ENCODE results near the gene ALX4.

ALX4 gene

DNA sequence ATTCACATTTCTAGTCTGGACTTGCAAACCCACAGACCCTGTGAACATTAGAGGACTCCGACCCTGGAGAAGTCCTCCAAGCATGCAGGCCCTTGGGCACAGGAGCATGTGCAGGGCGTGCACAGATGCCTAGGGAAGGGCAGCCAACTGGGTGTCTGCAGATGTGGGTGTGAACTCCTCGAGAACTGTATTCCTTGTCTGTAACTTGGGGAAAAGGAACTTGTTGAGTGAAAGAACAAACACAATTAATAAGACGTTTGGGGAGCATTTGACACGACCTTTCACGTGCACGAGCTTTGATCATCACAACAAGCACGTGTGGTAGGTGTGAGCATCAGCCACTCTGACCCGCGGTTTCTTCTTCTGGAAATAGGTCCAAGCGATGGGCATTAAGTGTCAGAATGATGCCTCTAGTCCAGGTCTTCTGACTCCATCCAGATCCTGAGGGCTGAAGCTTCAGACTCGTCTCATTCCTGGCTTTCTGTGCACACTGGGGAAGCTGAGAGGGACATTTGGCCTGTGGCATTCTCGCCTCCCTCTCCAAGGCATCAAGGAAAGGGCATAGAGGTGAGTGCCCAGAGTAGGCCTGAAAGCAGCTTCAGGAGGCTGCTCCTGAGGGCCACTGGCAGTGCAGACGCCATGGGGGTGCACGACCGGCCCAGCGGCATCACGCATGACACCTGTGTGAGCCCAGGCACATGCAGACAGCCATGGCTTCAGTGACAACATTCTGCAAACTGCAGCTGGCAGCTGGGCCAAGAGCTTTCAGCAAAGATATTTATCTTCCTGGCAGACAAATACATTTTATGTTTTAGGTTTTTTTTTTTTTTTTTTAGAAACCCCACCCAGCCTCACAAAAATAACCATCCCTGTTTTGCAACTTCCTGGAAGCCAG is 32.5 kb downstream of the ALX4 start:
- Mint-ChIP-seq H3K36me3 (no peaks in the 10 kb centered on the region), H3K27me3 (peaks cover 23% of the 10 kb centered on the region), H3K4me3 (no peak overlapping the region), H3K27ac (no peak overlapping the region), H3K9me3 (no peaks in the 10 kb centered on the region), H3K4me1 (no peaks in the 10 kb centered on the region)
- ATAC-seq, result no peak

DNA sequence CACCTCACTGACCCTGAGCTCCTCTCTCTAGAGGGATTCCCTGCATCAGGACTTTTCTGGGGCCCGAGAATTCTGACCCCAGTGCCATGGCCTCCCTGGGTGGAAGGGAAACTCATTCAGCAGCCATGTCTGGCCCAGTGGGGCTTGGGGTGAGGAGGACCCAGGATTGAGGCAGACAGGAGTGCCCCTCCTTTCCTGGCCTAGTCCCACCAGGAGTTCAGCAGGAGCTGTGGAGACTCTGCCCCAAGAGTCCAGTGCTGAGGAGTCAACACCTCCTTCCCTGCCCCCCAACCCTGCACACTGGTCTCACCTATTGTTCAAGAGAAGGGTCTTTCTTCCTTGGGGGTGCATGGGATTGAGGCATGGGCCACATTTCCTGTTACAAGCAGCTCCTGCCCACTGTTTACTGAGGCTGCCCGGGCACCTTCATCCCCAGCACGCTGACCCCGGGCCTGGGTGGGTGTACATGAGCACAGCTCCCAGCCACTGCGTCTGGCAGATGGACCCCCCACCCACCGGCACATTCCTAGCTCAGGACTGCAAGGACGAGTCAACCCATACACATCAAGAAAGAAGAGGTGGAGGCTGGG is 33.9 kb downstream of the ALX4 start:
- Mint-ChIP-seq H3K27ac (no peak overlapping the region), H3K4me1 (no peaks in the 10 kb centered on the region), H3K4me3 (no peak overlapping the region), H3K27me3 (peaks cover 15% of the 10 kb centered on the region), H3K9me3 (no peaks in the 10 kb centered on the region), H3K36me3 (no peaks in the 10 kb centered on the region)
- ATAC-seq, result no peak

DNA sequence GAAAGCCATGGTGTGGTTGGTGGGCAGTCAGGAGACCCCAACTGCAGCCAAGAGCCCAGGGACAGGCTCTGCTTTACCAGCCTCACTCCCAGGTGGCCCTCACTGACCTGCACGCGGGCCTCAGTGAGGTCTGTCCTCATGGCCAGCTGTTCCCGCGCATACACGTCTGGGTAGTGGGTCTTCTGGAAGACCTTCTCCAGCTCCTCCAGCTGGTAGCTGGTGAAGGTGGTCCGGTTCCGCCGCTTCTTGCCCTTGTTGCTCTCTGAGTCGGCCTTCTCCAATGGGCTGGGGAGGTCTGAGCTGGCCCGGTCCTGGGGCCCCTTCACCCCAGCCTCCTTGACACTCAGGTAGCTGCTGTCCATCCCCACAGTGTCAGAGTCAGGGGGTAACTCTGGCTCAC is 34.7 kb downstream of the ALX4 start:
- peaks cover 9% of the 10 kb centered on the region for H3K27me3 Mint-ChIP-seq
- no peak for ATAC-seq
- H3K27ac Mint-ChIP-seq, result no peak overlapping the region
- no peaks in the 10 kb centered on the region for H3K4me1 Mint-ChIP-seq
- no peaks in the 10 kb centered on the region for H3K36me3 Mint-ChIP-seq
- no peaks in the 10 kb centered on the region for H3K9me3 Mint-ChIP-seq
- no peak overlapping the region for H3K4me3 Mint-ChIP-seq

DNA sequence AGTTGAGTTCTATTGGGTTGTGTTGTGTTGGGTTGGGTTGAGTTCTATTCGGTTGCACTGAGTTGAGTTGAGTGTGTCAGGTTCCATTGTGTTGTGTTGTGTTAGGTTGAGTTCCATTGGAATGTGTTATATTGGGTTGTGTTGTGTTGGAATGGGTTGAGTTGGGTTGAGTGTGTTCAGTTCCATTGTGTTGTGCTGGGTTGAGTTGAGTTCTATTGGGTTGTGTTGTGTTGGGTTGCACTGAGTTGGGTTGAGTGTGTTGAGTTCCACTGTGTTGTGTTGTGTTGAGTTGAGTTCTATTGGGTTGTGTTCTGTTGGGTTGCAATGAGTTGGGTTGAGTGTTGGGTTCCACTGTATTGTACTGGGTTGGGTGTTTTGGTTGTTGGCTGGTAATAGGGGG is 35.5 kb downstream of the ALX4 start:
- no peaks in the 10 kb centered on the region for H3K36me3 Mint-ChIP-seq

DNA sequence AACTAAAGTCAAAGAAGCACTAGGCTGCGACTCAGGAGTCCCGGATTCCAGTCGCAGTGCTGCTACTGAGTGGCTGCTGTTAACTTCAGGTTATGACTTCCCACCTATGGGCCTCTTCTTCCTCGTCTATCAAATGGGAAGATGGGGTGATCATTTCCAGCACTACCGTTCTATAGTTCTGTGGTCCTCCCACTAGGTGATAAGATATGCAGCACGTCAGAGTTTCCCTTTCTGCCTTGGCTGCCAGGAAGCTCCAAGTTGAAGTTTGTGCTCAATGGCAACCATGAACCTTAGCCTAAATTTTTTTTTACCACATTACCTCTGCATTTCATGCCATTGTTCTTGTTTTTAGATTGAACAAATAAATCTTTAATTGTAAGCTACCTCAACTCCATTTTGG is 38.7 kb downstream of the ALX4 start:
- Mint-ChIP-seq H3K4me1 (no peaks in the 10 kb centered on the region), H3K4me3 (no peak overlapping the region), H3K9me3 (no peaks in the 10 kb centered on the region), H3K36me3 (no peaks in the 10 kb centered on the region), H3K27ac (no peak overlapping the region), H3K27me3 (no peaks in the 10 kb centered on the region)
- no peak for ATAC-seq

More for the DNA sequence above, 35.5 kb downstream of the ALX4 start:
- no peak overlapping the region for H3K27ac Mint-ChIP-seq
- no peaks in the 10 kb centered on the region for H3K4me1 Mint-ChIP-seq
- no peaks in the 10 kb centered on the region for H3K9me3 Mint-ChIP-seq
- no peak overlapping the region for H3K4me3 Mint-ChIP-seq
- H3K27me3 Mint-ChIP-seq, result peaks cover under 1% of the 10 kb centered on the region
- ATAC-seq, result no peak

DNA sequence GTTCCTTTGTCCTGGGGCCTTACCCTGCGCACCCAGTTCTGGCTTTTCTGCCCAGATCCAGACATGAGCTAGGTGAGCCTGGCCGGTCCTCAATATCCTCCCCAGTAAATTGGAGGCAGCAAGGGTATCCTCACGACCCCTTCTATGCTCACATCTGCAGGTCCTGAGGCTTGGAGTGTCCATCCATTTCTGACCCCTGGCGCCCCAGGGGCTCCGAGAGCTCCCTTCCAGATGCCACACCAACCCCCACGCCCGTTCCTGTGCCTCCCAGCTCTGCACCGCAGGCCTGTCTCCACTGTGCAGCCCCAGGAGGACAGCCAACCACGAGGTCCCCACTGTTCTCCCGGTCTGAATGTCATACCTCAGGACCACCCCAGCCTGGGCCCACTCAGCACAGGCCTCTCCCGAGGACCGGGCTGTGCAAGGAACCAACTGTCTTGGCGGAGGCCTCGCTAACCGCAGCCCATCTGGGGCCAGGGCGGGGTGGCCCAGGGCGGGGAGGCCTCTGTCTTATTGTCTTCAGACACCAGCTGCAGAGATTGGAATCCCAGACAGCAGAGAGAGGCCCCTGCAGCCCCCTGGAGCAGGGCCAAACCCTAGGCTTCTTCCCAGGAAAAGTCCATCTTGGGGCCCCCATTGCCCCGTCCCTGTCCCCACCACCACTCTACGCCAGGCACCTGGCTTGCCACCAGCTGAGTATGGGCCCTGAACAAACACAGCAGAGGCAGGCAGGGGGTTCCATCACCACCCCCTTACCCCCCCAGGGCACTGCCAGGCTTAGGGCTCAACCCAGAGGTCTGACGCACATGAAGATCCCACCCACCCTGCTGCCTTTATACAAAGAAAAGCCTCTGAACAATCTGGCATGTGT is 39.3 kb downstream of the ALX4 start:
- Mint-ChIP-seq H3K4me3 (no peak overlapping the region), H3K27me3 (no peaks in the 10 kb centered on the region), H3K4me1 (no peaks in the 10 kb centered on the region), H3K36me3 (no peaks in the 10 kb centered on the region), H3K27ac (no peak overlapping the region), H3K9me3 (no peaks in the 10 kb centered on the region)
- no peak for ATAC-seq

DNA sequence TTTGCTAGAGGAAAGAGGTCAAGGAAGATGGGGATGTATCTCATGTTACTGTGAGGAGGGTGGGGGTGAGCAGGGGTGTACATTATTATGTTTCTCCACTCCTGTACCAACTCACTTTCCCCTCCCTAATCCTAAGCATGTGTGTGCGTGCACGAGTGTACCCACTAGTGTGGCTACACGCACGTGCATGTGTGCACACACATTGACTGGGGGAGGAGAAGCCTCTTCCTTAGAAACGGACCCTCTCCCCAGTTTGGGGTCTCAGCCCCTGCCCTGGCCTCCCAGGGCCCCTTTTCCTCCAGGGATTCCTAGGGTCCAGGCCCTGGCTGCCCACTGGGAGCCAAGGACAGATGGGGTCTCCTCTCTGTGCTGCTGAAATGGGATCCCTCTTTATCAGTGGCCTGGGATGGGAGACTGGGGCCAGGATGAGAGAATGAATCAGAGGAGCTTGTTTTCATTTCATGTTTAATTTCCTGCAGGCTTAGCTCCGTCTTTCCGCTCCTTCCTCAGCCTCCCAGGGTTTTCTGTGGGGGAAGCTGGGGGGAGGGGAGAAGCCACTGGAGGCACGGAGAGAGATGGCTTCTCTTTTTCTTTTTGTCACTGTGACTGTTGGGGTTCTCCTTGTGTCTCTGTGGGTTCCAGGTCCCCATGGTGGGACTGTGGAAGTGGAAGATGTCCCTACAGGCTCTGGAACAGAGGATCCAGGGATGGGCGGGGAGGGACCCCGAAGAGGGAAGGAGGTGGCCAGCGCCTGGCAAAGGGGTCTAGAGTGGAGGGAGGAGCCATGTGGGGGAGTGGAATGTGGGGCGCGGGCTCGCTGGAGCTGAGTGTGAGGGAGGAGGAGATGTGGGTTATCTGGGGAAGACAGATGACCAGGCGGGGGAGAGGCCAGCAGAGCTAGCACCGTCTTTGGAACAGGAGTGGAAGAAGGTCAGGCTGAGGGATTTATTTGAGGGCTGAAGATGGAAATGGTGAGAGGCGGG is 40.3 kb downstream of the ALX4 start:
- H3K27me3 Mint-ChIP-seq, result no peaks in the 10 kb centered on the region

DNA sequence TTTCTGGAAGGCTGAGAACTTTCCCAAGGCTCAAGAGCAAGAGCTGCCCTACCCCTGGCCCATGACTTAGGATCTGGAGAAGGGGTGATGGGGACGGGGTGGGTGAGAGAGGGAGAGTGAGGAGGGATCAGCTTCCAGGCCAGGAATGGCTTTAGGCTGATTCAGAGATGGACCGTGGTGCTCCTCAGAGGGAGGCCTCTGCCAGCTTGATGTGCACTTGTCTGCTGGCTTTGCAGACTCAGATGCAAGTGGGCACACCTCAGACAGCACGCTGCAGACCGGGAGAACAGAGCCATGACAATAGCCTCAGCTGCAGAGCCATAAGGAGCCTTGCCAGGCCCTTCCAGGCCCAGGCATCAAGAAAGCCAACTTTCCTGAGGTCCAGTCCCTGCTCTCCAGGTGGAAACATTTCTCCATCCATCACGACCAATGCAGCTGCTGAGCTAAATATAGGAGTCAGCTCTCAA is 41.3 kb downstream of the ALX4 start:
- no peak overlapping the region for H3K4me3 Mint-ChIP-seq
- peaks cover under 1% of the 10 kb centered on the region for H3K27me3 Mint-ChIP-seq
- H3K27ac Mint-ChIP-seq, result no peak overlapping the region
- H3K9me3 Mint-ChIP-seq, result no peaks in the 10 kb centered on the region
- ATAC-seq, result no peak
- H3K4me1 Mint-ChIP-seq, result no peaks in the 10 kb centered on the region
- no peaks in the 10 kb centered on the region for H3K36me3 Mint-ChIP-seq

More for the DNA sequence above, 40.3 kb downstream of the ALX4 start:
- ATAC-seq, result no peak
- no peak overlapping the region for H3K27ac Mint-ChIP-seq
- H3K36me3 Mint-ChIP-seq, result no peaks in the 10 kb centered on the region
- H3K9me3 Mint-ChIP-seq, result no peaks in the 10 kb centered on the region
- H3K4me1 Mint-ChIP-seq, result no peaks in the 10 kb centered on the region
- no peak overlapping the region for H3K4me3 Mint-ChIP-seq

DNA sequence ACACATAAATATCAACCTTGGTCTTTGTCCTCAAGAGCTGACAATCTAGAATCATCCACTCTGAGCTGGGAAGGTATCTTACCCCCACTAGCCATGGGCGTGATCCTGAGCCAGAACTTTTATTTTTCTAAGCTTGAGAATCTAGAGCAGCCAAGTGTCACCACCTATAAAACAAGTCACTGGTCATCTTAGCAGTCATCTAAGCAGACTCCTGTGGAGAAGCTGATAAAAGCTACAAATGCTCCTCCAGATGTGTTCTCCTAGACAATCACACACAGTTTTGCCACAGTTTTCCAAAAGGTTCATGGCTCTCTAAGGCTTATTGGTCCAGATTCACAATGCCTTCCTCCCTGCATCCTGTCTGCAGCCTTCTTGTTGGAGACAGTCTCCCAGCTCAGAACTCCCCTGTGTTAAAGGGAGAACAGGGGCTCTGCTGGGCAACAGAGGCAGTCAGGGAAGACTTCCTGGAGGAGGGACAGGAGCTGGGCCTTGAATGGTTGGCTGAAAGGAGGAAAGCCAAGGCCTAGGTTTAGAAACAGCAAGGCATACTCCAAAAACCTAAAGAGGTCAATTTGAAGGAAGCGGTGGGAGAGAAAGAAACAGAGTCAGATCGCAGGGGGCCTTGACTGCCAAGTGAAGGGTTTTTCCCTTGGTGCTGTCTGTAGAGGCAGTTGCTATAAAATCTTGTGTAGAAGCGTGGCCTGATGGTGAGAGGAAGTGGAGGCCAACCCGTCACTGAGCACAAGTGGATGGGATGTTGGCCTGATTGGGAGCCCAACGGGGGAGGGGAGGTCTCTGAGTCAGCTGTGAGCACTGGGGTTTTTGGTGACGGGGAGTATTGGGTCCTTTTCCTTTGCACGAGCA is 42.0 kb downstream of the ALX4 start:
- Mint-ChIP-seq H3K4me3 (no peak overlapping the region), H3K9me3 (no peaks in the 10 kb centered on the region), H3K4me1 (no peaks in the 10 kb centered on the region), H3K27ac (no peak overlapping the region), H3K36me3 (no peaks in the 10 kb centered on the region), H3K27me3 (peaks cover 8% of the 10 kb centered on the region)
- ATAC-seq, result no peak

DNA sequence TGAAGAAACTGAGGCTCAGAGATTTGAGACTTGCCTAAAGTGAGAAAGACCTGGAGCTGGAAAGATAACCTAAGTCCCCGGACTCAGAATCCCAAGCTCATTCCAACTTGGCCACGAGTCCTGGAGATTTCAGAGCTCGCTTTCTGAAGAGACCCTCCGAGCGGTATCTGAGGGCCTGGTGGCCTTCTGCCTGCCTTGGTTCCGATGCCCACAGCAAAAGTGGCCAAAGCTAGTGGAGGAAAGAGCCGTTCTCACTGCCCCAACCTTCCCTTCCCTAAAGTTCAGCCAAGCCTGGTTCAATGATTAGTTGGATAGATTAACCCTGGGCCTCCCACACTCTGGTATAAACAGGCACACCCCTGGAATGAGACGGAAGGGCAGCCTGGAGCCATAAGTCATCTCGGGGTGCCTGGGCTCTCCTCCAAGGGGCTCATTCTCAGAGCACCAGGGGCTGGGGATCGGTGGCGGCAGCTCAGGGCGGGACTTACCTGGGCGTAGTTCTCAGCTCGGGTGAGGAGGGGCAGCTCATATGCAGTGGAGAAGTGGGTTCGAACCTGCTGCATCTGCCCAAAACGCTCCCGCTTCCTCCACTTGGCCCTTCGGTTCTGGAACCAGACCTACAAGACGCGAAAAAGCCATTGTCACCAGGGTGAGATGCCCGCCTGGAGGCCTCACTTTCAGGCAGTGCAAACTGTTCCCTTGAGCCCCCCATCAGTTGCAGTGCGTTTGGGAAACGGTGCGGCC is 42.8 kb downstream of the ALX4 start:
- ATAC-seq, result no peak
- peaks cover 13% of the 10 kb centered on the region for H3K27me3 Mint-ChIP-seq
- no peaks in the 10 kb centered on the region for H3K9me3 Mint-ChIP-seq
- H3K27ac Mint-ChIP-seq, result no peak overlapping the region
- H3K4me1 Mint-ChIP-seq, result no peaks in the 10 kb centered on the region
- no peaks in the 10 kb centered on the region for H3K36me3 Mint-ChIP-seq
- no peak overlapping the region for H3K4me3 Mint-ChIP-seq

DNA sequence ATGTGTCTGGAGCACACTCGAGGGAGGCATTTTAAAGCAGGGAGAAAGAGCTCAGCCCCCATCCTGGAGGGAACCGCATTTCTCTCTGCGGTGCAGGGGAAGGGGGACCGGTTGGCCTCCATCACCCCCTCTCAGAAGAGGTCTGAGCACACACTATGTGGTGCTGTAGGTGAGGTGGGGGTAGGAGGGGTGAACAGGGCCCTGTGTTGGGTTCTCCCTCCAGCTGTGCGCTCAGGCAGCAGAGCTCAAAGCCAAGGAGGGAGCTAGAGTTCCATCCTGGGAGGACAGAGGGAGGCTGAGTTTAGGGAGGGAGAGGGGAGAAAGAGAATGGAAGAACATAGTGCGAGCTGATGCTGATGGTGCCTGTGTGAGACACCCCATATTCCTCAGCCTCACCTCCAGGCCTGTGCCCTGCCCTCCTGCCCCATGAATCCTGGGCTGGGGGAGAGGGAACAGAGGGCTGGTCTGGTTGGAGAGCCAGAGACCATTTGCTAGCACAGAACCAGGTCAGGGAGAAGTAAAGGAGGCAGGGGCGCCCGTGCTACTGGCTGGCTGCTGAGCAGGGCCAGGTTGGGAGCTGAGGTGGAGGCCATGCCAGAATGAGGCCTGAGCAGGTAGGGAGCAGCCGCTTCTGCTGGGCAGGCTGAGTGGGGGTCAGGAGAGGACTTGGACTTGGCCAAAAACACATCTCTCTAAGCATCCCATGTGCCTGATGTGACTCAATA is 43.7 kb downstream of the ALX4 start:
- Mint-ChIP-seq H3K36me3 (no peaks in the 10 kb centered on the region), H3K4me3 (no peak overlapping the region), H3K27me3 (peaks cover 13% of the 10 kb centered on the region), H3K9me3 (no peaks in the 10 kb centered on the region), H3K4me1 (no peaks in the 10 kb centered on the region), H3K27ac (no peak overlapping the region)
- no peak for ATAC-seq

DNA sequence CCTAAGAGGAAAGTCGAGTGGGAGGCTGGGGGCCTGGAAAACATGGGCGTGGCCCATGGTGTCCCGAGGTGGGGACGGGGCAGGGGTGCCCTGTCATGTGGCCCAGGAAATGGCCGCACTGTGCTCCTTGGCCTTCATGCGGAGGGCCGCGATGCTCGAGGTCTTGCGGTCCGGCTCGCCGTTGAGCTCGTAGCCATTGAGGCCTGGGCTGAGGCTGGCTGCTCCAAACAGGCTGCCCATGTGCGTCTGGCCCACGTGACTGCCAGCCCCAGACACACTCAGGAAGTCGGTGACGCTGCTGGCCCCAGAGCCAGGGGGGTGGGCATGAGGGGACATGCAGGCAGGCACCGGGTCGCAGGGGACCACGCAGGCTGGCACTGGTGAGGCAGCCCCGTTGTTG is 45.2 kb downstream of the ALX4 start:
- H3K27me3 Mint-ChIP-seq, result peaks cover 13% of the 10 kb centered on the region
- no peak for ATAC-seq

DNA sequence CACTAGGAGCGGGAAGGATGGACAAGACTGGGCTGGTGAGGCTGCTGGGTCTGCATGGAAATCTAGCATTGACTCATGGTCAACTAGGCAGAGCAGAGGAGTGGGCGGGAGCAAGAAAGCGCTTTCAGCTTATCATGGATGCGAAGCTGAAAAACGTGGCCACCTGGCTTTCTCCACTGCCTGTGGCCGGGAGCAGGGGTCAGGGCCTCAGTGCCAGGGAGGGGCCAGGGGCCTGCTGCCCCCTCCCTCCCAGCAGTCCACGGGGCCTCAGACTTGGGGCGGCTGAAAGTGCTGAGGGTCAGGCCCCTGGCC is 45.5 kb downstream of the ALX4 start:
- peaks cover 13% of the 10 kb centered on the region for H3K27me3 Mint-ChIP-seq
- no peaks in the 10 kb centered on the region for H3K4me1 Mint-ChIP-seq
- H3K27ac Mint-ChIP-seq, result no peak overlapping the region
- H3K36me3 Mint-ChIP-seq, result no peaks in the 10 kb centered on the region
- no peak overlapping the region for H3K4me3 Mint-ChIP-seq
- no peaks in the 10 kb centered on the region for H3K9me3 Mint-ChIP-seq
- no peak for ATAC-seq

More for the DNA sequence above, 45.2 kb downstream of the ALX4 start:
- Mint-ChIP-seq H3K4me3 (no peak overlapping the region), H3K9me3 (no peaks in the 10 kb centered on the region), H3K4me1 (no peaks in the 10 kb centered on the region), H3K36me3 (no peaks in the 10 kb centered on the region), H3K27ac (no peak overlapping the region)
